ENCODE results near the gene IKZF1.

GRCh38 chr7:50425318-50425717 is 120.8 kb downstream of the IKZF1 start:
- TF ChIP-seq, protein P1, sequence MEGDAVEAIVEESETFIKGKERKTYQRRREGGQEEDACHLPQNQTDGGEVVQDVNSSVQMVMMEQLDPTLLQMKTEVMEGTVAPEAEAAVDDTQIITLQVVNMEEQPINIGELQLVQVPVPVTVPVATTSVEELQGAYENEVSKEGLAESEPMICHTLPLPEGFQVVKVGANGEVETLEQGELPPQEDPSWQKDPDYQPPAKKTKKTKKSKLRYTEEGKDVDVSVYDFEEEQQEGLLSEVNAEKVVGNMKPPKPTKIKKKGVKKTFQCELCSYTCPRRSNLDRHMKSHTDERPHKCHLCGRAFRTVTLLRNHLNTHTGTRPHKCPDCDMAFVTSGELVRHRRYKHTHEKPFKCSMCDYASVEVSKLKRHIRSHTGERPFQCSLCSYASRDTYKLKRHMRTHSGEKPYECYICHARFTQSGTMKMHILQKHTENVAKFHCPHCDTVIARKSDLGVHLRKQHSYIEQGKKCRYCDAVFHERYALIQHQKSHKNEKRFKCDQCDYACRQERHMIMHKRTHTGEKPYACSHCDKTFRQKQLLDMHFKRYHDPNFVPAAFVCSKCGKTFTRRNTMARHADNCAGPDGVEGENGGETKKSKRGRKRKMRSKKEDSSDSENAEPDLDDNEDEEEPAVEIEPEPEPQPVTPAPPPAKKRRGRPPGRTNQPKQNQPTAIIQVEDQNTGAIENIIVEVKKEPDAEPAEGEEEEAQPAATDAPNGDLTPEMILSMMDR (IDR thresholded peaks at IDR 0.05; ENCODE audit: insufficient read depth, low read length, poor library complexity, severe bottlenecking): no peak
- TF ChIP-seq EZH2phosphoT487 (conservative IDR thresholded peaks at IDR 0.05; ENCODE audit: low read length): no peak

All from SU-DHL-6 (cell line).